DND-41 (cell line): ENCODE measurements around the gene RPS3.

Experiments used
- EZH2 ChIP-seq: IDR thresholded peaks from 3 replicates; pipeline ENCODE4 v1.6.1; 2012; ENCODE audit warnings: borderline replicate concordance, low read depth, mild to moderate bottlenecking, moderate library complexity, low read length, inconsistent platforms; ENCODE audit not compliant: severe bottlenecking
- TF ChIP-seq, protein P1 (sequence below): IDR thresholded peaks from 2 replicates; pipeline ENCODE4 v1.5.1; 2012; ENCODE audit warnings: borderline replicate concordance, low read length, moderate library complexity, mild to moderate bottlenecking; ENCODE audit not compliant: poor library complexity, severe bottlenecking; ENCODE audit errors: extremely low read depth

DNA sequence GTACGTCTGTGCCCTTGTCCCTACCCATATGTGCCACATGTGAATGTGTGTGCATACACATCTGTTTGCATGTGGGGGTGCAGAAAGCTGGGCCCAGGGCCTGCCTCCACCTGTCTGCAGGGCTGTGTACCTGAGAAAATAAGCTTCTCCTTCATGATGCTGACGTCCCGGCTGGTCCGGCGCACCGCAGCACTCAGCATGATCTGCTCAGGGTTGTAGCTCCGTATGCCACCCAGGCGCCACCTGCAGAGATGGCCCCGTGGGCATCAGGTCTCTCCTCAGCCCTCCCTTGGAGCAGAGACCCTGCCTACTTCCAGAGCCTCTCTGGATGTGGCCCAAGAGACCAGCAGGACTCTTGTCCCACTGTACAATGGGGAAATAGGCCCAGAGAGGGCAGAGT lies 37.5 kb downstream of the RPS3 start:
- TF ChIP-seq, protein P1, sequence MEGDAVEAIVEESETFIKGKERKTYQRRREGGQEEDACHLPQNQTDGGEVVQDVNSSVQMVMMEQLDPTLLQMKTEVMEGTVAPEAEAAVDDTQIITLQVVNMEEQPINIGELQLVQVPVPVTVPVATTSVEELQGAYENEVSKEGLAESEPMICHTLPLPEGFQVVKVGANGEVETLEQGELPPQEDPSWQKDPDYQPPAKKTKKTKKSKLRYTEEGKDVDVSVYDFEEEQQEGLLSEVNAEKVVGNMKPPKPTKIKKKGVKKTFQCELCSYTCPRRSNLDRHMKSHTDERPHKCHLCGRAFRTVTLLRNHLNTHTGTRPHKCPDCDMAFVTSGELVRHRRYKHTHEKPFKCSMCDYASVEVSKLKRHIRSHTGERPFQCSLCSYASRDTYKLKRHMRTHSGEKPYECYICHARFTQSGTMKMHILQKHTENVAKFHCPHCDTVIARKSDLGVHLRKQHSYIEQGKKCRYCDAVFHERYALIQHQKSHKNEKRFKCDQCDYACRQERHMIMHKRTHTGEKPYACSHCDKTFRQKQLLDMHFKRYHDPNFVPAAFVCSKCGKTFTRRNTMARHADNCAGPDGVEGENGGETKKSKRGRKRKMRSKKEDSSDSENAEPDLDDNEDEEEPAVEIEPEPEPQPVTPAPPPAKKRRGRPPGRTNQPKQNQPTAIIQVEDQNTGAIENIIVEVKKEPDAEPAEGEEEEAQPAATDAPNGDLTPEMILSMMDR = no peak
- no peak for TF ChIP-seq EZH2
